ENCODE results near the gene NTN1.
"Not testable (repeated sequence)": the region's sequence is repeated elsewhere in the genome, so short reads cannot be mapped to it uniquely, and the experiment has no call there.

The NTN1 gene

GRCh38 chr17:9255833-9256232 is 234.5 kb downstream of the NTN1 start:
- Histone ChIP-seq H3K27ac (ENCODE audit: low read depth, low read length, poor library complexity, severe bottlenecking) (no peak overlapping the region), H3K4me1 (ENCODE audit: insufficient read depth, low read length, severe bottlenecking) (no peaks in the 10 kb centered on the region), H3K9me3 (ENCODE audit: low read length) (no peaks in the 10 kb centered on the region), H2AFZ (ENCODE audit: low read length) (no peak overlapping the region), H3K36me3 (ENCODE audit: insufficient read depth, low read length) (no peaks in the 10 kb centered on the region), H3K9me2 (ENCODE audit: low read depth, low read length) (no peaks in the 10 kb centered on the region), H3K4me2 (ENCODE audit: low read length) (no peak overlapping the region), H3K27me3 (ENCODE audit: insufficient read depth, low read length) (no peaks in the 10 kb centered on the region), H3K79me2 (ENCODE audit: insufficient read depth, low read length) (no peaks in the 10 kb centered on the region), H3K4me3 (ENCODE audit: low read depth, low read length, poor library complexity, severe bottlenecking) (no peak overlapping the region), H4K20me1 (ENCODE audit: insufficient read depth, low read length) (no peaks in the 10 kb centered on the region), H3K9ac (ENCODE audit: low read length) (no peak overlapping the region), H3F3A (ENCODE audit: insufficient read depth, low read length) (no peaks in the 10 kb centered on the region)
- no peak for TF ChIP-seq CTCF (IDR thresholded peaks at IDR 0.05; ENCODE audit: low read length)
- TF ChIP-seq EZH2 (IDR thresholded peaks at IDR 0.05; ENCODE audit: borderline replicate concordance, low read length): no peak

GRCh38 chr17:9256361-9256750 is 235.0 kb downstream of the NTN1 start:
- no peaks in the 10 kb centered on the region for H3K27me3 ChIP-seq (ENCODE audit: insufficient read depth, low read length)
- no peak overlapping the region for H3K9ac ChIP-seq (ENCODE audit: low read length)
- no peaks in the 10 kb centered on the region for H3K79me2 ChIP-seq (ENCODE audit: insufficient read depth, low read length)
- H2AFZ ChIP-seq (ENCODE audit: low read length): no peak overlapping the region
- H3K36me3 ChIP-seq (ENCODE audit: insufficient read depth, low read length): no peaks in the 10 kb centered on the region
- no peak overlapping the region for H3K4me3 ChIP-seq (ENCODE audit: low read depth, low read length, poor library complexity, severe bottlenecking)
- TF ChIP-seq CTCF (IDR thresholded peaks at IDR 0.05; ENCODE audit: low read length) (no peak), EZH2 (IDR thresholded peaks at IDR 0.05; ENCODE audit: borderline replicate concordance, low read length) (no peak)
- no peaks in the 10 kb centered on the region for H3K4me1 ChIP-seq (ENCODE audit: insufficient read depth, low read length, severe bottlenecking)
- H3F3A ChIP-seq (ENCODE audit: insufficient read depth, low read length): no peaks in the 10 kb centered on the region
- no peaks in the 10 kb centered on the region for H3K9me3 ChIP-seq (ENCODE audit: low read length)
- no peak overlapping the region for H3K4me2 ChIP-seq (ENCODE audit: low read length)
- H3K9me2 ChIP-seq (ENCODE audit: low read depth, low read length): no peaks in the 10 kb centered on the region
- no peak overlapping the region for H3K27ac ChIP-seq (ENCODE audit: low read depth, low read length, poor library complexity, severe bottlenecking)
- no peaks in the 10 kb centered on the region for H4K20me1 ChIP-seq (ENCODE audit: insufficient read depth, low read length)

GRCh38 chr17:9256751-9257629 is 235.7 kb downstream of the NTN1 start:
- Histone ChIP-seq H2AFZ (ENCODE audit: low read length) (no peak overlapping the region), H3K4me1 (ENCODE audit: insufficient read depth, low read length, severe bottlenecking) (no peaks in the 10 kb centered on the region), H3K36me3 (ENCODE audit: insufficient read depth, low read length) (no peaks in the 10 kb centered on the region), H3K9ac (ENCODE audit: low read length) (no peak overlapping the region), H3F3A (ENCODE audit: insufficient read depth, low read length) (no peaks in the 10 kb centered on the region), H3K4me2 (ENCODE audit: low read length) (no peak overlapping the region), H3K9me3 (ENCODE audit: low read length) (no peaks in the 10 kb centered on the region), H4K20me1 (ENCODE audit: insufficient read depth, low read length) (no peaks in the 10 kb centered on the region), H3K27ac (ENCODE audit: low read depth, low read length, poor library complexity, severe bottlenecking) (no peak overlapping the region), H3K27me3 (ENCODE audit: insufficient read depth, low read length) (no peaks in the 10 kb centered on the region), H3K79me2 (ENCODE audit: insufficient read depth, low read length) (no peaks in the 10 kb centered on the region), H3K4me3 (ENCODE audit: low read depth, low read length, poor library complexity, severe bottlenecking) (no peak overlapping the region), H3K9me2 (ENCODE audit: low read depth, low read length) (no peaks in the 10 kb centered on the region)
- TF ChIP-seq CTCF (IDR thresholded peaks at IDR 0.05; ENCODE audit: low read length) (no peak), EZH2 (IDR thresholded peaks at IDR 0.05; ENCODE audit: borderline replicate concordance, low read length) (no peak)

GRCh38 chr17:9257630-9257965 is 236.3 kb downstream of the NTN1 start:
- H3F3A ChIP-seq (ENCODE audit: insufficient read depth, low read length); H3K4me2 ChIP-seq (ENCODE audit: low read length); H3K9ac ChIP-seq (ENCODE audit: low read length); H3K79me2 ChIP-seq (ENCODE audit: insufficient read depth, low read length); H3K4me3 ChIP-seq (ENCODE audit: low read depth, low read length, poor library complexity, severe bottlenecking); H3K4me1 ChIP-seq (ENCODE audit: insufficient read depth, low read length, severe bottlenecking); H3K36me3 ChIP-seq (ENCODE audit: insufficient read depth, low read length); H3K9me3 ChIP-seq (ENCODE audit: low read length); H2AFZ ChIP-seq (ENCODE audit: low read length); H3K27ac ChIP-seq (ENCODE audit: low read depth, low read length, poor library complexity, severe bottlenecking); H4K20me1 ChIP-seq (ENCODE audit: insufficient read depth, low read length); H3K9me2 ChIP-seq (ENCODE audit: low read depth, low read length); H3K27me3 ChIP-seq (ENCODE audit: insufficient read depth, low read length): not testable (repeated sequence)

Measured in OCI-LY1 (cell line).